ENCODE data around the gene CNTNAP2.

DNA sequence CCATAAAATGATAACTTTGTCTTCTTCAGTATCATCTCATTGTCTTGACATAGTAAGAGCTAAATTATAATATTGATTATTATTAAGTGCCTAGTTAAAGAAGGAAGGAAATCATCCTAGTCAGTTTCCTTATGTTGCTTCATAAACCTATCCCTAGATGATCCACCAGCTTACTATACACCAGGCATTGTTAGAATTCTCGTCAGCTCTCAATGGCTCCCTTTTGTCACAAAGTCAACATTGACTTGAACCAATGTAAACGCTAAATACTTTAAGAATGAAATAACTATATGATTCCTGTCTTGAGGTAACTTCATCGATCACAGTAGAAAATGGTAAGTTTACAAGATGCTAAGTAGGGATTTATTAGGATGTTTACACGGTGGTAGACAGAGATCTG lies 1162.9 kb downstream of the CNTNAP2 start:
- TF ChIP-seq, protein P1, sequence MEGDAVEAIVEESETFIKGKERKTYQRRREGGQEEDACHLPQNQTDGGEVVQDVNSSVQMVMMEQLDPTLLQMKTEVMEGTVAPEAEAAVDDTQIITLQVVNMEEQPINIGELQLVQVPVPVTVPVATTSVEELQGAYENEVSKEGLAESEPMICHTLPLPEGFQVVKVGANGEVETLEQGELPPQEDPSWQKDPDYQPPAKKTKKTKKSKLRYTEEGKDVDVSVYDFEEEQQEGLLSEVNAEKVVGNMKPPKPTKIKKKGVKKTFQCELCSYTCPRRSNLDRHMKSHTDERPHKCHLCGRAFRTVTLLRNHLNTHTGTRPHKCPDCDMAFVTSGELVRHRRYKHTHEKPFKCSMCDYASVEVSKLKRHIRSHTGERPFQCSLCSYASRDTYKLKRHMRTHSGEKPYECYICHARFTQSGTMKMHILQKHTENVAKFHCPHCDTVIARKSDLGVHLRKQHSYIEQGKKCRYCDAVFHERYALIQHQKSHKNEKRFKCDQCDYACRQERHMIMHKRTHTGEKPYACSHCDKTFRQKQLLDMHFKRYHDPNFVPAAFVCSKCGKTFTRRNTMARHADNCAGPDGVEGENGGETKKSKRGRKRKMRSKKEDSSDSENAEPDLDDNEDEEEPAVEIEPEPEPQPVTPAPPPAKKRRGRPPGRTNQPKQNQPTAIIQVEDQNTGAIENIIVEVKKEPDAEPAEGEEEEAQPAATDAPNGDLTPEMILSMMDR (IDR thresholded peaks at IDR 0.05) = no peak
- TF ChIP-seq POLR2AphosphoS5 (IDR thresholded peaks at IDR 0.05) (no peak), POLR2A (IDR thresholded peaks at IDR 0.05) (no peak)

Measured in stomach (tissue), 4 donors.